NCI-H524 treated with DMSO at 0.1 percent for 48 hours (cell line): ENCODE measurements around the gene USP36.

Experiments
- DNase-seq: peaks from one replicate; lab custom pipeline; 2025; lab: John Stamatoyannopoulos, UW

The USP36 gene

DNA sequence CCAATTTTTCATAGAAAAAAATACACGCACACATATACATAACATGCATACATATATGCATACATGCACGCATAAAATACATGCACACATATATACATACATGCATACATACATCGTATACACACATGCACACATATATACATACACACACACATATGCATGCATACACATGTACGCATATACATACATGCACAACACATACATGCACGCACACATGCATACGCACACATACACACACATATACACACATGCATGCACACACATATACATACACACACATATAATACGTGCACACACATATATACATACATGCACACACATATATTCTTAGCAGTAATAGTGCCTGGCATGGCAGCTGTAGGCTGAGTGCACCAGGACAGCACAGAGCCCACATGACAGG is 24.9 kb downstream of the USP36 start:
- DNase-seq, result no peak

DNA sequence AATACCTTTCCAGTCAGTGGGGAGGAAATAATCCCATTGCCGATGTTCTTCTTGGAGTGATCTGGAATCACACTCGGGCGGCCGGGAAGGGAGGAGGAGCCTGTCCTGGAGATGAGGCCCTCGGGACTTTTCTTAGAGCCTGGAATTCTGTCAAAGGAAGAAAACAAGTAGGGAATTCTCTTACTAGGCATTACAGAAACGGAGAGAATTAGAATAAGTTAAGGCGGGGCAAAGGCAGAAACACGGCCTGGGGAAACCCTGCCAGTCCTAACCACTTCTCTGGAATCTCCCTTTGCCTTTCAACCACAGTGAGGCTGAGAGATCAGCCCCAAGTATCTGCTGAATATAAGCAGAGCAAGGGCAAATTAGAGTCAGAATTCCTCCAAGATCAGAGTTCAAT is 27.8 kb downstream of the USP36 start:
- DNase-seq, result no peak

DNA sequence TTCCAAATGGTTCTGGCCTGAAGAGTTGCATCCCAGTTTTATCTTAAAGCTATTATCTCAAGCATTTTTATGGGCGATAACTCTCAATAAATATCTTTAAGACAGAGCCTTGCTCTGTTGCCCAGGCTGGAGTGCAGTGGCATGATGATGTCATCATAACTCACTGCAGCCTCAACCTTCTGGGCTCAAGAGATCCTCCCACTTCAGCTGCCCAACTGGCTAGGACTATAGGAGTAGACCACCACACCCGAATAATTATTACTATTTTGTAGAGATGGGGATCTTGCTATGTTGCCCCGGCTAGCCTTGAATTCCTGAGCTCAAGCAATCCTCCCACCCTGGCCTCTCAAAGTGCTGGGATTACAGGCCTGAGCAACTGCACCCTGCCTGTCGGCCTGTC is 32.5 kb downstream of the USP36 start:
- no peak for DNase-seq

DNA sequence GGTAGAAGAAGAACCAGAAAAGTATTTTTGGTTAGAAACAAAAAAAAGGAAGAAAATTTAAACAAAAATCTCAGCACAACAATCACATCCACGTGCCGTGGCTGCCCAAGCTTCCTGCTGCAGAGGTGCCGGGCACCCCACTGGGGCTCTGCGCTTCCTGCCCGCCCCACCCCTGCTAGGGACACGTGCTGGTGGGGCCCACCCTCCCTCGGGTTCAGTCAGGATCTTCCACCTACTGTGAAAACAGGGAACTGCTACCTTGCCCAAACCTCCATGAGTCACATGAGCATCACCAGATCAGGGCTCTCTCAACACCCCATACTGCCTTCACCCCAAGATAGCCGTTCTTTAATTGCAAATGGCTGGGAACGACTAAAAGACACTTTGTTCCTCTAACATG is 34.2 kb downstream of the USP36 start:
- no peak for DNase-seq

DNA sequence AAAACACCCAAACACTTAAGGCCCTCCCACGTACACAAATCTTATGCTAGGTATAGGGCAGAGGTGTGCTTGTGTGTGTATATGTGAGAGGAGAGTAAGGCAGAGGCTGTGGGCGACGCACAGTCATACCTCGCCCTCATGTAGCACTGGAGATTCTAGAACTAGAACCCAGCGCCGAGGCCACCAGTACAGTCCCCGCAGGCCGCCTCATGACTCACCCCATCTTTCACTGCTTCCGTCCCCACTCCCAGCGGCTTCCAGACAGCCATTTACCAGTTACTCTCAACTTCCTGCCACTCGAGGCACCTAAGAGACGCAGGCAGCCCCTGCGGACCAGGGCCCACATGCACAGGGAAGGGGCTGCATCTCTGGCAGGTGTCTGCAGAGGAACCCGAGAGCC is 35.3 kb downstream of the USP36 start:
- DNase-seq, result no peak

DNA sequence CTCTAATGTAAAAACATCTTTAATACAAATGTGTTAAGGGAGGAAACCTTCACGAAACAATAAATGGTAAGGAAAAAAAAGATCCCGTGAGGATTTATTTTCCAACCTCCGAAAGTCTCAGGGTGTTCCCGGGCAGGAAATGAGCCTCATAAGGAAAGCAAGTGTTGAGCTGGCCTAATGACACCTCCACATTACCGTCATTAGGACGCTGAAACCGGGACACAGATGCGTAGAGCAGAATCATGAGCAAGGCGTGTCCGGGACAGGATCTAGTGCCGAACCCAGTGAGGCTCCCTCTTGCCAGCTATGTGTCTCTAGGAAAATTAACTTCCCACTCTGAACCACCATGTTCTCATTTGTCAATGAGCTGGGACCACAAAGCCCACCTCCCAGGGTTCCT is 35.8 kb downstream of the USP36 start:
- no peak for DNase-seq

DNA sequence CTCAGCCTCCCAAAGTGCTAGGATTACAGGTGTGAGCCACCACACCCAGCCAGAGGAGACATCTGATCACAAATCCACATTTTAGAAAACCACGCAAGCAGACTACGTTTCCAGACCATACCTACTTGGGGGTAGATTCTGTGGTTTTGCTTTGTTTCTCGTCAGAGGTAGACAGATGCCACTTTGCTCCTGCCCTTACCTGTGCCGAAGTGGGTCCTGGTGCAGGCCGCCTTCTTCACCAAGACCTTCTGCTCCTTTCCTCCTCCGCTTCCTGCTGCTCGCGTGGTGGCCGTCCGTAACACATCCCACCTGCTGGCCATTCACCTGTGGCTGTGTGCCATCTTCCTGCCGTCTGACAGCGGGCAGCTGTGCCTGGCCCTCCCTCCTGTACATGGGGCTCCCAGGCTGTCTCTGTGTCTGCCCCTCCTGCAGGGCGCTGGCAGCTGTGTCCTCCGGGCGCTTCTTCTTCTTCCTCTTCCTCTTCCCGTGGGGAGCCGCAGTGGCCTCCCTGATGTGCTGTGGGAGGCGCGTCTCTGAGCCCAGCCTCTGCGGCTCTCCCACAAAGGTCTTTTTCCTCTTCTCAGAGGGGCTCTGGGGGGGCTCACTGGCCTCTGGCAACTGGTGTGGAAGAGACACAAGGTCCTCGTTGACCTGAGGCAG is 37.3 kb downstream of the USP36 start:
- DNase-seq, result no peak

DNA sequence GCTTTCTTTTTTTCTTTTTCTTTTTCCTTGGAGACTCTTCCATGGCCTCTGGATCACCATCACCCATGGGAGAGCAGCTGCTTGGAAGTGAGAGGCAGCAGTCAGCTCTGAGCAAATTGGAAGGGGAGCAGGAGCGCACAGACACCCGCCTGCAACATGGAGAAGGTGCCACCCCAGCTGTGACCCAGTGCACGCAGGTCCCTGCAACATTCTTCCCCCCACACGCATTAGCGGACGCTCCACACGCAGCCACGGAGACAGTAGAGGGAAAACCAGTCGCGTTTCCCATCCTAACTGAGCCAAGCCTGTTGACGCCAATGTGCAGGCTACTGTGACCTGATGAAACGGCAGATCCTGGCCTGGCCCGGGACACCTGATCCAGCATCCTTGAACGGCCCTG is 38.2 kb downstream of the USP36 start:
- no peak for DNase-seq

DNA sequence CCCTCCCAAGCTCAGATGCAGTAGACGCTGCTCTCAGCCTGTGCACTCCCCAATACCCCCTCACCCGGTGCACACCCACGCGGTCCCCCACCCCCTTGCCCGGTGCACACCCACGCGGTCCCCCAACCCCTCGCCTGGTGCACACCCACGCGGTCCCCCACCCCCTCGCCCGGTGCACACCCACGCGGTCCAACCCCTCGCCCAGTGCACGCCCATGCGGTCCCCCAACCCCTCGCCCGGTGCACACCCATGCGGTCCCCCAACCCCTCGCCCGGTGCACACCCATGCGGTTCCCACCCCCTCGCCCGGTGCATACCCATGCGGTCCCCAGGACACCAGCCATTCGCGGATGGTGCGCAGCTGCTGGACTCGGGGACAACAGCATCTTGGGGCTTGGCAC is 38.6 kb downstream of the USP36 start:
- DNase-seq, result no peak

DNA sequence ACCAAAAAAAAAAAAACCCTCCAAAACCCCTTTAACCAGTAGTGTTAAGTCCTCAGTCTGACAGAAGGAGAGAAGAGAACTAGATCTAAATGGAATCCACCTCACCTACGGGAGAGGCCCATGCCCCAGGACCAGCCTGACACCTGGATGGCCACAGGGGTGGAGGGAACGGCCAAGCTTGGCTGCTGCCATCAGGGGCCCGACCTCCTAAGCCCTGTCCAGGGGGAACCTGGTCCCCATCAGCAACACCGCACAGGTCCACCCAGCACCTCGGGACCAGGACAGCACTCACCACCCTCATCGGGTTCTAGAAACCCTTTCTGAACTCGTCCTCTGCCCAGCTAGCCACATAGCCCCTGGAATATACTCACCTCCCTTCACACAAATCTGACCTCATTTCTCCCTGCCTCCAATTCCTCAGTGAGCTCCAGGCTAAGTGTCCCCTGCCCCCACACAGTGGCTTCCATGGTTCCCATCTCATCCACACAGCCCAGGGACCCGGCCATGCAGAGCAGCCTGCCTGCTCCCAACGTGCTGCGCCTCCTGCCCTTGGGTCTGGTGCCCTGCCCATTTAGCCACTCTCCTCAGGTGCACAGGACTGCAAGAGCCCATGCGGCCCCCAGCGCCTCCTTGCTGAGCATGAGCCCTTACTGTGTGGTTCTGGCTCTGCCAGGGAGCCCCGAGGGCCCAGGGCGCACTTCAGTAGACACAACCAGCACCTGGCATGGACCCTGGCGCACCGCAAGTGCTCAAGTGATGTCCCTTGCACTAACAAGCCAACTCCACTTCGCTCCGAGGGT is 40.3 kb downstream of the USP36 start:
- DNase-seq, result no peak

DNA sequence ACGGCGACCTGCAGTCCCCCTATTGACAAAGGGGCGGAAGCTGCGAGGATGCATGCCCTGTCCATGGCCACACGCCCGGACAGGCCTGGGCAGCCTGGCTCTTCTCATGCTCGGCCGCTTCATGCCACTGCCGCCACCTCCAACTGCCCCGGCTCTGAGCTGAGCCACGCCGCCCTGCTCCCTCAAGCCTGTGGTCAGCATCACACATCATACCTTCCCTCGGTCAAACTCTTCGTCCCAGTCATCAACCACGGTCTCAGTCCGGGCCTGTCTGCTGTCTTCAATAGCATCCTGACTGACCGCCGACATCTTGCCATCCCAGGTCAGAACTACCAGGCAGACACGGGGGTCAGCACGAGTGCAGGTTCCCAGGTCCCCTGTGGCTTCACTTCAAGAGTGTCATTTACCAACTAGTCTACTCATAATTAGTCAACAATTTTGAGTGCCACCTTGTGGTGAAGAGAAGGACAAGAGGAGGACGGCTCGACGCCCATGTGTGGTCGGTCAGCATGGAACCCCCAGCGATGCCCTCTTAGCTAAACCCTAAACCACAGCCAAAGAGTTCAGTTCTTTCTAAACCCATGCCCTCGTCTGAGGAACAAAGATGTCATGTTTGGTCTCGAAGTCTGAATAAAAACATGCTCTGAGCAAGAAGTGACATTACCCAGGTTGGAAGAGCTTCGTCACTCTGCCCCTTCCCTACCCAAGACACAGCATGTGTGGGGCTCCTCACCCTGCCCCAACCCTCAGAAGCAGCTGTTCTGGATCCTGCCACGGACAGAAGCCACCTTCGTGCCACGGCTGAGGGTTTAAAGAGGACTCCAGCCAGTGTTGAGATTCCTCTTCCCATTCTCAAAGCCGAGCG is 41.7 kb downstream of the USP36 start:
- DNase-seq, result no peak

DNA sequence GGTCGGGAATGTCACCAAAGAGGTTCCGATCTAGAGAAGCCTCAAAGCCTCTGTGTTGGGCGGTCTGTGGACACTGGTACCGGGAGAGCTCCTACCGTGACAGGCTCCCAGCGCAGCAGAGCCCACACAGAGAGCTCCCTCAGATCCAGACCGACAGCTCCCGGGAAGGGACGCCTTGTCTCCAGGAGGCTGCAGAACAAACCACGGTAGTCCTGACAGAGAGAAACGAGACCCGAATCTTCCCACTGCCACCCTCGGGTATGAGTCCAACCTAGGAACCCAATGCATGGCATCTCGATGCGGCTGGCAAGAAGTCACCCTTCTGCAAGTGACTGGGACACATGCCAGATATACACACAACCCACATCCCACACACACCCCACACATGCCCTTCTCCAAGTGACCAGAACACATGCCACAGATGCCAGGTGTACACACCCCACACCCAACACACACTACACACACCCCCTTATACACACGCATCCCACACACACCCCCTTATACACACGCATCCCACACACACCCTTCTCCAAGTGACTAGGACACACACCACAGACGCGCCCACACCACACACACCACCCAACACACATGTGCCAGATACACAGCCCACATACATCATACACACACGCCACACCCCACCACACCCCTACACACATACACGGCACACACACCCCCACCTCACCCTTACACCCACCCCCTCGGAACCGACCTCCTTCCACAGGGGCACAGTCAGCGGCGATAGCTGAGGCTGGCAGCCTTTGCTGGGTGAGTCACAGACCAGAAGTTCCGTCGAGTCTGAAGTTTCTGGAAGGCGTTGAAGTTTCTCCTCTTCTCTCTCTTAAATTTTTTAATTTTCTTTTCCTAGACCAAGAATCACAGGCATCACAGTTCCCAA is 42.7 kb downstream of the USP36 start:
- DNase-seq, result no peak

DNA sequence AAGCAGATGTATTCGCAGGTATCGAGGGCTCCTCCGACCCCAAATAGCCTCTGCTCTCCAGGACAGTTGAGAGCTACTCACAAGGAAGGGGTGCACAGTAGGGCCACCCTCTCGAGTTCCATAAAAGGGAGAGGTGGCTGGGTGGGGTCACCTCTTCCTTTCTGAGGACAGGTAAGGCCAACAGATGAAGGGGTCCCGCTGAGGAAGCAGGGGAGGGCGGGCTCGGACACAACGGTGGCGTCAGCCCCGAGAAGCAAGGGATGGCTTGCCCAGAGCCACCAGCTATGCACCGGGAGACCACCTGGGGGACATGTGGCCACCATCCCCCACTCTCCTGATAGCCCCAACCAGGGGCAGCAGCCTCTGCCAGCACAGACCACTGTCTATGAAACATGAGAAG is 43.4 kb downstream of the USP36 start:
- no peak for DNase-seq

DNA sequence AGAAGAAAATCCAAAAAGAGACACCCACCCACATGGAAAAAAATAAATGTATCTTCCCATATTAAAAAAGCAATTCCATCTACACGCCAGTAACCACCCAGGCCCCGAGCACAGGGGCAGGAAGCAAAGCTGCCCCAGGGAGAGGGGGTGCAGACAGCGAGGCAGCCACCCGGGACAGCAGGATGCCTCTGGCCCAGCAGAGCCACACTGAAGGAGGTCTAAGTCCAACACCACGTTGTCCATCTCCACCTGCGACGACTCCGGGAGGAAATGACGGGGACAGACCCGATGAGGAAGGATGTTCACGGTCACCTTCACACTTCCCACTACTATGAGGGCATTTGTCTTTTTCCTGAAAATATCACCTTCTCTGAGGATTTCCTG is 44.1 kb downstream of the USP36 start:
- no peak for DNase-seq

DNA sequence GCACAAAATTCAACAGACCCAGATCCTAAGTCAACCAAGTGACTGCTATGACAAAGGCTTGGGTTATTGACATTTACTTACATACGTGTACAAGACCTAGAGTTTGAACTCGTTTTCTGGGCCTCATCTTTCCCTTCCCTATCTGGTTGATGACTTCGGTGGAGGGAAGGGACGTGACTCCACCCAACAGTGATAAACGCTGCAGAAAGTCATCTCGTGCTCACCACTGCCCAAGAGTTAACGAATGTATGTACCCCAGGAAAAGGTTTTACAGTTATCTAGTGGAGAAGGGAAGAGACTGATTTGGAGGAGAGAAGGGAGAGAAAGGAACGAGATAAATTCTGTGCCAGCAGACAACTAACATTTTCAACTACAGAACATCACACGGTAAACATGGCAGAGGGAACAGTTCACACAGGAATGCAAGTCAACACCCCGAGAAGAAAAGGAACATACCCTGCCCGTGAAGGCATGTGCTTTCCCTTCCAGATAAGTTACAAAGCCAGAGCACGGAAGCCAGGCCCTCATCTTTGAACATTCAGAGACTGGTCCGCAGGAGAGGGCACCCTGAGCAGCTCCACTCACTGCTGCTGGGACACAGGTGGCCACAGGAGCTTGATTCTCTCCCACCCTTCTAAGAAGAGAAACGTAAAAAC is 44.6 kb downstream of the USP36 start:
- DNase-seq, result no peak

DNA sequence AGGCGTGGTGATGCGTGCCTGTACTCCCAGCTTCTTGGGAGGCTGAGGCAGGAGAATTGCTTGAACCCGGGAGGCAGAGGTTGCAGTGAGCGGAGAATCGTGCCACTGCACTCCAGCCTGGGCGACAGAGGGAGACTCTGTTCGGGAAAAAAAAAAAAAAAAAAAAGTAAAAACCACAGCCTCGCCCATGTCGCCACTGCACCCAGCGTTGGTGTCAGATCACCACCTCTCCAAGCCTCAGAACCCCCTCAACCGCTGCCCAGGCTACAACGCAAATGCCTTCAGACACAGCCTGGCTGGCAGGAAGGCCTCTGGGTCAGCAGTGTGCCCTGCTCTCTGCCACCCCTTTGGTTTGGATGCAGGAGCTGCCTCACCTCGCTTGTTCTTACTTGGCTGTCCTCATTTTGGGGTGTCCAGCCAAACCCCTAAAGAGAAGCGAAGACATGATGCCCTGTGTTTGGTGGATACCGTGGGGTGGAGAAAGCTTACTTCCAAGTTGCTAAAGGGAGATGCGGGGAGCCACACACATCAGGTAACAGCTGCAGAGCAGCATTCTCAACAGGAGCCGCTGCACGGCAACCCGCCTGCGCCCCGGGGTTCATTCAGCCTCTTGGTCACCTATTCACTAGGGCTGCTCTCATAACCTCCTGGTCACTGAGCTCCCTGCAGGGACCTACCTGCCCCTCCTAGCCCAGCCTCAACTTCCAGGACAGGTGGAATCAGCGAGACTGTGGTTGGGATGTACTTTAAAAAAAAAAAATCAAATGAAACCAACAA is 45.6 kb downstream of the USP36 start:
- DNase-seq, result no peak

DNA sequence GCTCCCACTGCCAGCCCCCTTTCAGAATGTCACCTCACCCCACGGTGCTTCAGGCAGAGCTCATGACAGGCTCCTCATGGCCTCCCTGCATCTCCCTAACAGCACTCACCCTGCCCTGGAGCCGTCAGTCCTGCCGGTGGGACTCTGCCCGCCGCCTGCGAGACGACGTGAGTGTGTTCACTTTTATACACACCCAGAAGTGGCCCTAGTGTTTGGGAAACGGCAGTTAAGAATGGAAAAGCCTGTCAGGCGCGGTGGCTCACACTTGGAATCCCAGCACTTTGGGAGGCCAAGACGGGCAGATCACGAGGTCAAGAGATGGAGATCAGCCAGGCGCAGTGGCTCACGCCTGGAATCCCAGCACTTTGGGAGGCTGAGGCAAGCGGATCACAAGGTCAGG is 46.2 kb downstream of the USP36 start:
- no peak for DNase-seq

DNA sequence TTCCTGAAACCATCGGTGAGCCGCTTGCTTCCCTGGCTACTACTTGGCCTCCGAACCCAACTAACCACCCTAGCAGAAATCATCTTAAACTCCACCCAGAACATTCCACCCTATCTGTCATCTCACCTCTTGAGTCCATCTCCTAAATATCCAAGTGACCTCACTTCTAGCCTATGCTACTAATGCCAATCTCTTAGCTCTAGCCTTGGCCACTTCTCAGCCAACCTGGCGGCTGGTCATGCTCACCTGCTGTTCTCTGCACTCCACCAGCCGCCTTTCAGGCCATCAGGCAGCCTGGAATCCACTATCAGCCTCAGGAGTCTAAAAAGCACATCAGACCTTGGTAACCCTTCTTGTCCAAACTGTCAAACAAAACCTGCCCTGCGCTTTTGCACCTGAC is 46.6 kb downstream of the USP36 start:
- no peak for DNase-seq

DNA sequence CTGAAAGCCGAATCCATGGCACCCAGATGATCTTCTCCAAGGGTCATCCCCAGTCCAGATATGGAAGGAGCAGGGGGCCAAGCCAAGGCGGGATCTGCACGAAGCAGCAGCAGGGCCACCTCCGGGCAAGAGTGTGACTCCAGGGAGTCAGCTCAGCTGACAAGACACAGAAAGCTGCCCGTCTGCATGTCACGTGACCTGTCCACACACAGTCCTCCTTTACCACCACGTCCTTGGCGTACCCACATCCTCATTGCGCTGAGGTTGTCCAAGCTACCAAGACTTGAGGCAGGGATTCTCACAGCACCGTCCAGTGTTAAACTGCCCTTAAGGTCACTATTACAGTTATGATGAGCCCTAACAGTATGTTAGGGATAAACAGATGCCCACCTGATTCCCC is 47.2 kb downstream of the USP36 start:
- no peak for DNase-seq

DNA sequence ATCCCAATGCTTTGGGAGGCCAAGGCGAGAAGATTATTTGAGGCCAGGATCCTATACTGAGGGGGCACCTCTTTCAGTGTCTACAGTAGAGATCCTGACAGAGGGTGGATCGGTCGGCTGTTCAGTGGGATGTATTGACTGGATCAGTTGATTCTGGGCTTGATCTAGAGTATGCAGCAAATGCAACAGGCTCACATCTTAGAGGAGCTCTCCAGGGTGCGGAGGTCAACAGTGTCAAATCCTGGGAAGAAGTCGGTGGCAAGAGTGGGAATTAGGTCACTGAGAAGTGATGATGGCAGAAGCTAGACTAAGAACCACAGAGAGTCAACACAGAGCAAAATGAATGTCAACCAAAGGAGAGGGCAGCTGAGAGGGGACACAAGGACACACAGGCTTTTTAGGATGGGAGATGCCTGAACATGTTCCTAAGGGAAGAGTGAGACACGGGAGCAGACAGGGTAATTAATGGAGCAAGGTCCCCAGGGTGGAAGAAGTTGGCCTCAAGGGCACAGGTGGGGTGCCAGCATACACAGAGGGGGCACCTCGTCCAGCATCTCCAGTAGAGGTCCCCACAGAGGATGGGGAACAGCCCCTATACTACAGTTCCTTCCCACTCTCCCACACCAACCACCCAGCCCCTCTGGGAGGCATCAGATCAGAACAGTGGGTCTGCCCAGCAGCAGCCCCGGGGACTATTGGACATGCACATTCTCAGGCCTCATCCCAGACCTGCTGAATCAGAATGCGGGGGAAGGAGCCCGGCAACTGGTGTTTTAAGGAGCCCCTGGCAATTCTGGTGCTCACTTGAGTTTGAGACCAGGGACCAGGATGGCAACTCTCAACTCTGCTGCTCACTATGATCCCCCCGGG is 48.5 kb downstream of the USP36 start:
- no peak for DNase-seq
